SKM-1 (cell line): ENCODE data around the gene KRTAP10-2.
A peak's percentile ranks its signal among the peaks of the same experiment; 100 is the strongest.

Source experiments
- DNase-seq: peaks from one replicate; lab custom pipeline; 2025; ENCODE audit not compliant: unreplicated experiment; lab: John Stamatoyannopoulos, UW

KRTAP10-2 gene

GRCh38 chr21:44515359-44516165, 35.7 kb downstream of the KRTAP10-2 start:
- DNase-seq = no peak

GRCh38 chr21:44514746-44515358, 36.5 kb downstream of the KRTAP10-2 start:
- DNase-seq = no peak

GRCh38 chr21:44514218-44514520, 37.1 kb downstream of the KRTAP10-2 start:
- no peak for DNase-seq

DNA sequence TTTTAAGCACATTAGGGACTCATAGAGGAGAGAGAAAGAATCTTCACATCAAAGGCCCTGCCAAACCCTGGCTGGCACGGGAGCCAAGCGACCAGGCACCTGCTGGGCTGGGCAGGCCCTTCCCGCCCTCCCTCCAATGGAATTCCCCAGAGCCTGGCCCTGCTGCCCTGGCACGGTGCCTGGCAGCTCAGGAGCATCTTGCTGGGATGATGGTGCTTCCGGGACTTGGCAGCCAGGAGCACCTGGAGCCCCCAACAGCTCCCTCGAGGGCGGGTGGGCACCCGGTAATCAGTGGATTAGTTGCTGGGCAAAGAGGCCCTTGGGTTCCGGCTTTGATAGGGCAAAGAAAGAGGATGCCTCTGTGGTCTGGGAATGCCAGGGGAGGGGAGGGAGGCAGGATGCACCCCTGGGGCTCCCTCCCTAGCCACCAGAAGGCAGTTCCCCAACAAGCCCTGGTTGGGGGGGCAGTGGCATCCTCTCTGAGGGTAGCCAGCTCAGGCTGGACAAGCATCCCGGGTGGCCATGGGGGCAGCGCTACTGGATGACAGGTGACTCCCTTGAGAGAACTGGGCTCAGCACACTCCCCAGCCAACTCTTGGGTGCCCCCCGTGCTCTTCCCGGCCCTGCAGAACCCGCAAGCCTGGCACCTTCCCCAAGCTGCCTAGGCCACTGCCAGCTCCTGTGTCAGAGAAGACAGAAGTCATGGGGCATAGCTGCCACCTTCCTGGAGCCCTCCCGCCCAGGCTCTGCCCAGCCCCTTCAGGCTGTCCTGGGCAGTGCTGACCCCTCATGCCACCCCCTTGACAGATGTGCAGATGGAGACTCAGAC, 37.7 kb downstream of the KRTAP10-2 start:
- no peak for DNase-seq

GRCh38 chr21:44512496-44513388, 38.6 kb downstream of the KRTAP10-2 start:
- DNase-seq = no peak

DNA sequence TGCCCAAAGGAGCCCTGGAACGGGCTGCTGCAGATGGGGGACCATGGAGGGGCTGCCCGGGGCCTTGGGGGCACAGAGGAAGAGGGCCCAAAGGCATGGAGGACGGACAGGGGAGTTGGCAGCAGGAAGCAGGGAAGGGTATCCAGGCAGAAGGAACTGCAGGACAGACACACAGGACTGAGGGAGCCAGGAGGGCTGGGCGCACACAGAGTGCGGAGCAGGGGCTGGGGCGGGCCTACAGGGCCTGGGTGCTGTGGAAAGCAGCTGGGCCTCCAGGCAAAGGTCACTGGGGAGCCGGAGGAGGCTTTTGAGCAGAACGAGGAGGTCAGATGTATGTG, 39.4 kb downstream of the KRTAP10-2 start:
- no peak for DNase-seq

GRCh38 chr21:44511219-44511937, 39.9 kb downstream of the KRTAP10-2 start:
- no peak for DNase-seq

DNA sequence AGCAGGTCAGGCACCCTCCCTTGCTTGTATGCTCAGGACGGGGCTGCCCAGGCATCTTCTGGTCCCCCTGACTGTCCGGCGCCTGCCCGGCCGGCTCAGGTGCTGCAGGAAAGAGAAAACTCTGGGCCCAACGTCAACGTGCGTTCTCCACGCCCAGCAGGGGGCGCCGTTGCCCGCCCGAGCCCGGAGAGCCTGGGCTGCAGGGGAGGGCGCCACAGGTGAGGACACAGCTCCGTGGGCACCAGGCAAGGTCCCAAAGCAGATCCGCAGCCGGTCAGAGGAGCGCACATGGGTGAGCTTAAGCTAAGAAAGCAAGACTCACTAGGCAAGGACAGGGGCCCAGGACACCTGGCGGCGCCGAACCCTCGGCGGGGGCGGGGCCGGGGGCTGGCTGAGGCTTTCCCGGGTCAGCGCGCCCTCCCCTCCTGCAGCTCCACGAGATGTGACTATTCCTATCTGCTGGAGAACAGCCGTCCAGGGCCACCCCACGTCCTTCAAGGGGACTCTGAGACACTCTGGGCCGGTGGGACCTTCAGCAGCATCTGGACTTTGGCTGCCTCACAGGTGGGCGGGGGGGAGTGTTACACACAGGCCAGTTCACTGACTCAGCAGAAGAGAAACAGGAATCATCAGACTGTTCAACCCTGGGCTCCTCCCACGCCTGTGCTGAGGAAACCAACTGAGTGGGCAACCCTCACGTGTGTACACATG, 40.6 kb downstream of the KRTAP10-2 start:
- DNase-seq = peak; percentile 51

- DNase-seq = no peak
These were observed 41.2 kb downstream of the KRTAP10-2 start for GRCh38 chr21:44510109-44510507.

GRCh38 chr21:44509539-44509938, 41.8 kb downstream of the KRTAP10-2 start:
- DNase-seq = no peak

- no peak for DNase-seq
These were observed 42.4 kb downstream of the KRTAP10-2 start for GRCh38 chr21:44508711-44509445.

DNA sequence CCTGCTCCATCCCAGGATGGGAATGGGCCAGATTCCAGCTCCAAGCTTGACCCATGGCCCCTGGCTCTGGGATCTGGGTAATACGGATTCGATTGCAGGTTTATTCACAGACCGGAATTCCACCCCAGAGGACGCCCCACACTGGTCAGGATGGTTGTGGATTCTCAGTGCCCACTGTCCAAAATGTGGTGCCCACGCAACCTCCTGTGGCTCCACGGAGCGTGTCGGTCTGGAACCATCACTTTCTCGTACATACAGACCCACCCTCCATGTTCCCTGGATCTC, 42.9 kb downstream of the KRTAP10-2 start:
- no peak for DNase-seq

DNA sequence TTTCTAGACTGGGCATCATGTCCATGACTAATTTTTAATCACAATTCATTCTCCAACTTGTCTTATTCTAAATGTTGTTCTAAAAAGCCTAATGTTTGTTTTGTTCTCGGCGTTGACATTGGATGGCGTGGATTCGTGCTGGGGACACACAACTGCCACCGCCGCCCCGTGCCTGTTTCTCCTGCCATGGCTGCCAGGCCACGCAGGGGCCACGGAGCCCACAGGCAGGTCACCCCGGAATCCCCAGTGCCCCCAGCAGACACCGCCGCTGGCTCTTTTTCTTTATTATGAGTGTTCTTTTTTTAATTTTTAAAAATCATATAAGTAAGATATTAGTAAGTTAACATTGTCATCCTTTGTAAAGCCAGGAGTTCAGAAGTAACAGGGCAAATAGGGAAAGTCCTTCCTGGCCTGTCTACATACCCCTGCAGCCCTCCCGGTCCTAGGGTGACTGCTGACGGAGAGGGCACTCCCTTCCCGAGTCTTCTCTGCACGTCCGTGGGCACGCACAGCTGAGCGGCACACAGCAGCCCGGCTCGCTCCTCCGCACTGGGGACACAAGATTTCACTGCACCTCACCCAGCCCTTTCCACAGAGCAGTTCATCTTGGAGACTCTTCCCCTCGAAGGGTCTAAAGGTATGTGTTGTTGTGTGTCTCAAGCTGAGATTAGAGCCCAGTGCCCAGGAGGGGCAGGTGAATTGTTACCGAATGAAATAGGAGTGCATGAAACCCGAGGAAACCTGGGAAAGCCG, 43.5 kb downstream of the KRTAP10-2 start:
- no peak for DNase-seq

DNA sequence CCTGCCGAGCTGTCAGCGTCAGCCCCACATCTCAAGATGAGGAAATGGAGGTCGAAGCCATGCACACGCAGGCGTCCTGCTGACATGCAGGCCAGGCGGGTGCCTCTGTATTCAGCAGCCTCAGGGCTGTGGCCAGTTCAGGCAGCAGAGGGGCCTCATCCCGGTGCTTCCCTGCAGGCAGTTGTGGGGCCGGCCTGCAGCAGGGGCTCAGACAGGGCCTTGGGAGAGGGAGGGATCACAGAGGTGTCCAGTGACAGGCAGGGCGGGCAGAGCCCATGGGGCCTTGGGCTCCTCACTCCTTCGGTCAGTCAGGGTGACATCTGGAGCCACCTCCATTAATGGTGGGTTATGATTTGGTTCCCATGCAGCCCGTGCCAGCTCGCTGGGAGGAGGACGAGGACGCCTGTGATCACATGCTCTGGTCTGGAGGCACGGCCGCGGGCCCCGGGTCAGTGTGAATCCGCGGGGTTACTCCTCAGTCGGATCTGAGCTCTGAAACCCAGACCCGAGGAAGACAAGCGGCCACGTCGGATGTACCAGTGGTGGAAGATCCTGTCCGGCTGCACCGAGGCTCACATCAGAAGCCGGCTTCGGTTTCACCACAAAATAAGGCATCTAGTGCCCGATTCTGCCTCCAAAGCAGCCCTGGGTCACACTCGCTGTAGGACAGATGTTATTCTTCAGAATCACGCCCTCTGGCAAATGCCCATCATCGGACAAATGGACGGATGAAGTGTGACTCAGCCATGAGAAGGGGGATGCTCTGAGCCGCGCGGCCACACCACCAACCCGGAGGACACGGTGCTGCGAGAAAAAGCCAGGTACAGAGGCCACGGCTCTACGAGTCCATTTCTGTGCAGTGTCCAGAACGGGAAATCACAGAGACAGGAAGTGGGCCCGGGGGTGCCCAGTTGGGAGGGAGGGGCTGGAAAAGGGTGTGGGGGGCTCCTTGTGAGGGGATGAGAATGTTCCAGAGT, 44.7 kb downstream of the KRTAP10-2 start:
- DNase-seq = no peak

GRCh38 chr21:44505673-44506278, 45.5 kb downstream of the KRTAP10-2 start:
- no peak for DNase-seq

GRCh38 chr21:44503901-44504399, 47.4 kb downstream of the KRTAP10-2 start:
- peak; percentile 62 for DNase-seq
